Activated T-helper 1 cell treated with anti-CD3 and anti-CD28 coated beads, Interleukin-2, amount 50 U/mL, for 16 hours (primary cell): Measurements from ENCODE around the gene SLC35E4.
A peak's percentile ranks its signal among the peaks of the same experiment; 100 is the strongest.
"Not testable (repeated sequence)": the region's sequence is repeated elsewhere in the genome, so short reads cannot be mapped to it uniquely, and the experiment has no call there.

ENCODE experiments used
- DNase-seq, 2 donors: peaks; one replicate each; pipeline ENCODE4 v3.0.0-alpha.2; 2020; ENCODE audit warnings: low read depth in 1 of 2, low spot score in 1 of 2

The SLC35E4 gene

GRCh38 chr22:30610299-30610698, 25.3 kb upstream of the SLC35E4 start:
- DNase-seq, result no peak

- no peak for DNase-seq
Observed at GRCh38 chr22:30611197-30611596, 24.4 kb upstream of the SLC35E4 start.

GRCh38 chr22:30612789-30613188, 22.8 kb upstream of the SLC35E4 start:
- DNase-seq, result no peak

GRCh38 chr22:30614268-30614667, 21.3 kb upstream of the SLC35E4 start:
- DNase-seq, result no peak

- DNase-seq, result no peak
Observed at GRCh38 chr22:30614879-30615278, 20.7 kb upstream of the SLC35E4 start.

- no peak for DNase-seq
Observed at GRCh38 chr22:30615543-30615954, 20.0 kb upstream of the SLC35E4 start.

- DNase-seq, result no peak
Observed at GRCh38 chr22:30617819-30618218, 17.8 kb upstream of the SLC35E4 start.

GRCh38 chr22:30619909-30620308, 15.7 kb upstream of the SLC35E4 start:
- not testable (repeated sequence) for DNase-seq

- DNase-seq, result no peak
Observed at GRCh38 chr22:30626413-30626812, 9.2 kb upstream of the SLC35E4 start.

- DNase-seq, result no peak
Observed at GRCh38 chr22:30627471-30627870, 8.1 kb upstream of the SLC35E4 start.

GRCh38 chr22:30628491-30628890, 7.1 kb upstream of the SLC35E4 start:
- no peak for DNase-seq

GRCh38 chr22:30631469-30631868, 4.1 kb upstream of the SLC35E4 start:
- not testable (repeated sequence) for DNase-seq

GRCh38 chr22:30634471-30635233, 929 bp upstream of the SLC35E4 start:
- peak; percentile 86 to 93 for DNase-seq

- DNase-seq, result no peak
Observed at GRCh38 chr22:30636226-30637077, 871 bp downstream of the SLC35E4 start.

GRCh38 chr22:30637701-30638114, 2.1 kb downstream of the SLC35E4 start:
- no peak for DNase-seq

GRCh38 chr22:30640361-30640760, 4.8 kb downstream of the SLC35E4 start:
- DNase-seq, result no peak

GRCh38 chr22:30640839-30641430, 5.4 kb downstream of the SLC35E4 start:
- no peak for DNase-seq

- no peak for DNase-seq
Observed at GRCh38 chr22:30643055-30643875, 7.7 kb downstream of the SLC35E4 start.

GRCh38 chr22:30646518-30647160, 11.1 kb downstream of the SLC35E4 start:
- no peak for DNase-seq

GRCh38 chr22:30647536-30647935, 12.0 kb downstream of the SLC35E4 start:
- no peak for DNase-seq

- no peak for DNase-seq
Observed at GRCh38 chr22:30648825-30649224, 13.2 kb downstream of the SLC35E4 start.
